Raji (cell line): Measurements from ENCODE around the gene DNMBP.

Source experiments
- POLR2A ChIP-seq: IDR thresholded peaks from 2 replicates; pipeline ENCODE4 v1.6.1; 2011; ENCODE audit warnings: low read depth, low read length, control low read depth; ENCODE audit not compliant: insufficient read depth

The DNMBP gene

GRCh38 chr10:100021322-100021721 lies 11.6 kb upstream of the DNMBP start:
- no peak for TF ChIP-seq POLR2A

- TF ChIP-seq POLR2A, result no peak
Observed at GRCh38 chr10:100020886-100021253, 11.1 kb upstream of the DNMBP start.

- TF ChIP-seq POLR2A, result peak; percentile 55; the same call in 1 of the 2 replicates
Observed at GRCh38 chr10:100020142-100020885, 10.6 kb upstream of the DNMBP start.

GRCh38 chr10:100019787-100020141 lies 10.0 kb upstream of the DNMBP start:
- no peak for TF ChIP-seq POLR2A

- TF ChIP-seq POLR2A, result no peak
Observed at GRCh38 chr10:100014071-100014762, 4.5 kb upstream of the DNMBP start.

GRCh38 chr10:100013621-100014020 lies 3.9 kb upstream of the DNMBP start:
- TF ChIP-seq POLR2A, result no peak

- TF ChIP-seq POLR2A, result no peak
Observed at GRCh38 chr10:100009283-100009792, 409 bp downstream of the DNMBP start.

GRCh38 chr10:100008708-100009282 lies 952 bp downstream of the DNMBP start:
- no peak; the same call in 1 of the 2 replicates for TF ChIP-seq POLR2A

- no peak for TF ChIP-seq POLR2A
Observed at GRCh38 chr10:100008142-100008522, 1.6 kb downstream of the DNMBP start.

GRCh38 chr10:100007231-100008141 lies 2.3 kb downstream of the DNMBP start:
- TF ChIP-seq POLR2A, result peak; percentile 25; the same call in 1 of the 2 replicates

GRCh38 chr10:100006243-100006886 lies 3.4 kb downstream of the DNMBP start:
- no peak for TF ChIP-seq POLR2A

- no peak for TF ChIP-seq POLR2A
Observed at GRCh38 chr10:100004805-100005510, 4.8 kb downstream of the DNMBP start.

- TF ChIP-seq POLR2A, result no peak
Observed at GRCh38 chr10:100000109-100000644, 9.6 kb downstream of the DNMBP start.
